HepG2 (cell line): Measurements from ENCODE around the gene TMEM100. TPM values are rescaled to one million over a fixed set of nuclear protein-coding genes. Genes with fewer than 3 reads are reported as not detected.

Experiments used
- CCDC6 ChIP-seq: sonication (generic); formaldehyde crosslinking; IDR thresholded peaks from 2 replicates; pipeline ENCODE4 v1.8.1; 2022; ENCODE audit warnings: mild to moderate bottlenecking, missing genetic modification reagents, moderate library complexity
- FOXK2 ChIP-seq: fragments of 450-650 bp; IDR thresholded peaks from 2 replicates; pipeline ENCODE4 v1.6.1; 2016
- SMARCE1 ChIP-seq: fragments of 450-650 bp; IDR thresholded peaks from 2 replicates; pipeline ENCODE4 v1.6.1; 2017; ENCODE audit warnings: borderline replicate concordance
- STAT6 ChIP-seq: sonication (generic); formaldehyde crosslinking; IDR thresholded peaks from 2 replicates; pipeline ENCODE4 v1.4.0; 2020; ENCODE audit warnings: missing genetic modification reagents, mild to moderate bottlenecking, borderline replicate concordance
- TEAD3 ChIP-seq: optimal IDR thresholded peaks from 2 replicates; pipeline ENCODE3; 2016; ENCODE audit warnings: borderline replicate concordance
- ZBTB37 ChIP-seq: sonication (generic); formaldehyde crosslinking; IDR thresholded peaks from 2 replicates; pipeline ENCODE4 v1.4.0; 2020; ENCODE audit warnings: mild to moderate bottlenecking, missing genetic modification reagents
- ZBTB4 ChIP-seq: sonication (generic); formaldehyde crosslinking; IDR thresholded peaks from 2 replicates; pipeline ENCODE4 v1.4.0; 2020; ENCODE audit warnings: missing genetic modification reagents, mild to moderate bottlenecking, borderline replicate concordance
- ZBTB42 ChIP-seq: sonication (generic); formaldehyde crosslinking; IDR thresholded peaks from 2 replicates; pipeline ENCODE4 v1.5.0; 2020; ENCODE audit warnings: mild to moderate bottlenecking, missing genetic modification reagents
- ZFAT ChIP-seq: sonication (generic); formaldehyde crosslinking; conservative IDR thresholded peaks from 2 replicates; pipeline ENCODE4 v1.8.1; 2023; ENCODE audit warnings: missing genetic modification reagents, inconsistent platforms
- ZFX ChIP-seq: sonication (generic); formaldehyde crosslinking; IDR thresholded peaks from 2 replicates; pipeline ENCODE4 v1.4.0; 2020; ENCODE audit warnings: mild to moderate bottlenecking, low read depth, missing genetic modification reagents, moderate library complexity
- ZNF619 ChIP-seq: sonication (generic); formaldehyde crosslinking; IDR thresholded peaks from 2 replicates; pipeline ENCODE4 v1.4.0; 2020; ENCODE audit warnings: mild to moderate bottlenecking, missing genetic modification reagents
- ZNF704 ChIP-seq: sonication (generic); formaldehyde crosslinking; IDR thresholded peaks from 2 replicates; pipeline ENCODE4 v1.8.1; 2023; ENCODE audit warnings: mild to moderate bottlenecking, inconsistent platforms, moderate library complexity, missing genetic modification reagents, borderline replicate concordance
- ZNF740 ChIP-seq: sonication (generic); formaldehyde crosslinking; IDR thresholded peaks from 2 replicates; pipeline ENCODE4 v1.4.0; 2020; ENCODE audit warnings: missing genetic modification reagents
- ZNF749 ChIP-seq: sonication (generic); formaldehyde crosslinking; IDR thresholded peaks from 2 replicates; pipeline ENCODE4 v1.8.0; 2022; ENCODE audit warnings: mild to moderate bottlenecking, missing genetic modification reagents, moderate library complexity, borderline replicate concordance
- ZNF780A ChIP-seq: sonication (generic); formaldehyde crosslinking; IDR thresholded peaks from 2 replicates; pipeline ENCODE4 v1.8.0; 2022; ENCODE audit warnings: mild to moderate bottlenecking, missing genetic modification reagents, moderate library complexity
- polyA plus RNA-seq, 8 experiments: library from polyadenylated mRNA; depleted of rRNA in 3 of 8; stranded (reverse) in 7 of 8; unstranded in 1 of 8; fragments of >200 nt; fragmentation: Illumina TruSeq in 4 of 8; extraction: Trizol in 4 of 8; gene quantifications; 2 replicates each; pipeline versions ENCODE4 v1.2.1 to v1.2.3, GENCODE V29; 2011 to 2016; ENCODE audit warnings: low read depth in 4 of 8, missing spikeins in 1 of 8, mixed read lengths in 1 of 8; ENCODE audit not compliant: insufficient read depth in 1 of 8
- total RNA-seq, 5 experiments: library from RNA; depleted of rRNA; stranded (reverse); fragments of >200 nt; fragmentation: Illumina TruSeq; extraction: Trizol; gene quantifications; 2 replicates each; pipeline ENCODE4 v1.2.3, GENCODE V29; 2016; ENCODE audit warnings: low read depth in 1 of 5

Gene TMEM100
- total and polyA plus RNA-seq, 2 of the 13 experiments (the other 11 are each of a cell fraction or from before 2014, with no cell fraction given): not detected

- TF ChIP-seq ZNF749 (CRISPR knock-in tag) (no peak), STAT6 (CRISPR knock-in tag) (no peak), ZFAT (no peak), ZNF704 (CRISPR knock-in tag) (no peak), ZNF740 (CRISPR knock-in tag) (no peak), ZNF619 (CRISPR knock-in tag) (no peak), ZFX (CRISPR knock-in tag) (no peak), TEAD3 (CRISPR knock-in tag) (no peak), FOXK2 (no peak), SMARCE1 (no peak), CCDC6 (no peak), ZNF780A (no peak), ZBTB42 (CRISPR knock-in tag) (no peak), ZBTB4 (CRISPR knock-in tag) (no peak), ZBTB37 (CRISPR knock-in tag) (no peak)
Observed at GRCh38 chr17:55728361-55728760, 5.7 kb upstream of the TMEM100 start (continued).
